ENCODE measurements around the gene TMEM19.
"Not testable (repeated sequence)": the region's sequence is repeated elsewhere in the genome, so short reads cannot be mapped to it uniquely, and the experiment has no call there.

The TMEM19 gene

DNA sequence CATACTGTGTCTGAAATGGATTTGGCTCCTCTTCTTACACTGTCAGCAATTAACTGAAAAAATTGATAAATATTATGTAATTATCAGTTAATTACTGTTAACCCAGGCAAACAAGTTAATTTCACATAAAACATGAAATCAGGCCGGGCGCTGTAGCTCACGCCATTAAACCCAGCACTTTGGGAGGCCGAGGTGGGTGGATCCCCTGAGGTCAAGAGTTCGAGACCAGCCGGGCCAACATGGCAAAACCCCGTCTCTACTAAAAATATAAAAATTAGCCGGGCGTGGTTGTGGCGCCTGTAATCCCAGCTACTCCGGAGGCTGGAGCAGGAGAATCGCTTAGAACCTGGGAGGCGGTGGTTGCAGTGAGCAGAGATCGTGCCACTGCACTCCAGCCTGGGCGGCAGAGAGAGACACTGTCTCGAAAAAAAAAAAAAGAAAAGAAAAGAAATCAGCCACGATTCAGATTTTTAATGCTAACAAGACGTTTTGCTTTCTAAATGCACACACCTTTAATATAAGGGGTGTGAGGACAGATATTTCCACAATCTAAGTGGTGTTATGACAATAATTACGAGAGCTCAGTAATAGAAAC, 473 bp upstream of the TMEM19 start:
- H3K27me3 Mint-ChIP-seq (ENCODE audit: low read depth), result no peaks in the 10 kb centered on the region
- no peak for DNase-seq (ENCODE audit: low spot score)

DNA sequence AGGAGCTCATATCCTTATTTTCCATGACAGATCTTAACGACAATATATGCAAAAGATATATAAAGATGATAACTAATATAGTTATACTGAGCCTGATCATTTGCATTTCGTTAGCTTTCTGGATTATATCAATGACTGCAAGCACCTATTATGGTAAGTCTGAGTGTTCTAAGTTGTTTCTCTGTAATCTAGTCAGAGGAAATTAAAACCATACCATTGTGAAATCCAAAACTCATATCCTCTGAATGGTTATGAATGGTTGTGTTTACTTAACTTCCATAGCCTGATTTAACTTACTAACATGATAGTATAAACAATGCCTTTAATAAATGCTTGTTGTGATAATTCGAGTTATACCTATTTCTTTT, 760 bp downstream of the TMEM19 start:
- DNase-seq (ENCODE audit: low spot score), result no peak
- Mint-ChIP-seq H3K27ac (peak overlapping the region; percentile 98), H3K36me3 (ENCODE audit: low read depth) (peaks cover under 1% of the 10 kb centered on the region), H3K4me1 (ENCODE audit: low read depth) (peaks cover 22% of the 10 kb centered on the region), H3K27me3 (ENCODE audit: low read depth) (no peaks in the 10 kb centered on the region), H3K4me3 (peak overlapping the region; percentile 92), H3K9me3 (no peaks in the 10 kb centered on the region)

More for the DNA sequence above, 473 bp upstream of the TMEM19 start:
- Mint-ChIP-seq H3K9me3 (no peaks in the 10 kb centered on the region), H3K4me1 (ENCODE audit: low read depth) (peaks cover 22% of the 10 kb centered on the region), H3K36me3 (ENCODE audit: low read depth) (no peaks in the 10 kb centered on the region), H3K4me3 (peak overlapping the region; percentile 92), H3K27ac (peak overlapping the region; percentile 98)

DNA sequence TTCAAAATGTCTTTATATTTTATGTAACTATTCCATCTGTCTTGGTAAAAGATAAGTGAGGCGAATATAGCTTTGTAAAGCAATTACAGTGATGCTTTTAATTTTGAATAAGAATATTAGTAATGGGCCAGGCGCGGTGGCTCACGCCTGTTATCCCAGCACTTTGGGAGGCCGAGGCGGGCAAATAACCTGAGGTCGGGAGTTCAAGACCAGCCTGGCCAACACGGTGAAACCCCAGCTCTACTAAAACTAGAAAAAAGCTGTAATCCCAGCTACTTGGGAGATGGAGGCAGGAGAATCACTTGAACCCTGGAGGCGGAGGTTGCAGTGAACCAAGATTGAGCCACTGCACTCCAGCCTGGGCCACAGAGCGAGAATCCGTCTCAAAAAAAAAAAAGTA, 1.3 kb downstream of the TMEM19 start:
- not testable (repeated sequence) for H3K36me3 Mint-ChIP-seq (ENCODE audit: low read depth); H3K27me3 Mint-ChIP-seq (ENCODE audit: low read depth); DNase-seq (ENCODE audit: low spot score); H3K9me3 Mint-ChIP-seq
- Mint-ChIP-seq H3K27ac (peak overlapping the region; percentile 49), H3K4me1 (ENCODE audit: low read depth) (peaks cover 24% of the 10 kb centered on the region), H3K4me3 (peak overlapping the region; percentile 92)

DNA sequence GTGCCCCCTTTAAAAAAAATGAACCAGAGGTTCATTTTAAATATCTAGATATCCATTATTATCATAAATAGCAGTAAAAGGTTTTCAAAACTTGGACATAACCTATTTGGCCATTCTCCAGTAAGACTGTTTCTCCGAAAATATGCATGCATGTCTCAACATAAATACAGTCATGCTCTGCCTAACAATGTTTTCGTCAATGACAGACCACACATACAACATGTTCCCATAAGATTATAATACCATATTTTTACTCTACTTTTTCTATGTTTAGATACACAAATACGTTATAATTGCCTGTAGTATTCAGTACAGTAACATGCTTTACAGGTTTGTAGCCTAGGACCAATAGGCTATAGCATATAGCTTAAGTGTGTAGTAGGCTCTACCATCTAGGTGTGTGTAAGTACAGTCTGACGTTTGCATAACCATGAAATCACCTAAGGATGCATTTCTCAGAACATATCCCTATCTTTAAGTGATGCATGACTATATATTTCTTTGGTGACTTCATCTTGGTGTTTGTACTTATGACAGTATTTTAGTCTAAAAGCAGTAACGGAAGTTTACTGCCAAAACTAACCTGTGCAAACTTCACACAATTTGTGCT, 3.2 kb downstream of the TMEM19 start:
- no peak overlapping the region for H3K27ac Mint-ChIP-seq

DNA sequence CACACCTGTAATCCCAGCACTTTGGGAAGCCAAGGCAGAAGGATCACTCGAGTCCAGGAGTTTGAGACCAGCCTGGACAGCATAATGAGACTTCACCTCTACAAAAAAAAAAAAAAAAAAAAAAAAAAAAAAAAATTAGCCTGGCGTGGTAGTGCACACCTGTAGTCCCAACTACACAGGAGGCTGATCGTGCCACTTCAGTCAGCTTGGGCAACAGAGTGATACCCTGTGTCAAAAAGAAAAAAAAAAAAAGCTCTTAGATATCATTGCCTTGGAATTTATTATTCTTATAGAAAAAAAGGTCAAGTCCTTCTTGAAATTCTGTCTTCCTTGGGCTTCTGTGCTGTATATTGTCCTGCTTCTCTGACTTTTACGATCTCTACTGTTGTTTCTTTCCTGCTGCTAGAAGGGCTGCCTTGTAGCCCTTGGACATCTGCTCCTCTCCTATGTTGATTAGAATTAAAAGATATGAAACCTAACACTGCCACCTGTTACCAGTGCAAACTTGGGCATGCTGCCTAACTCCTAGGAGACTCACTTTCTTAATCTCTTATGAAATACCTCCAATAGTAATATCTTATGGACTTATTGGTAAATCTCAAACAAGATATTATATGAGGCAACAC, 5.7 kb downstream of the TMEM19 start:
- no peaks in the 10 kb centered on the region for H3K9me3 Mint-ChIP-seq
- peaks cover 21% of the 10 kb centered on the region for H3K4me1 Mint-ChIP-seq (ENCODE audit: low read depth)
- no peaks in the 10 kb centered on the region for H3K27me3 Mint-ChIP-seq (ENCODE audit: low read depth)
- H3K36me3 Mint-ChIP-seq (ENCODE audit: low read depth), result peaks cover 7% of the 10 kb centered on the region
- no peak overlapping the region for H3K4me3 Mint-ChIP-seq
- DNase-seq (ENCODE audit: low spot score), result no peak
- no peak overlapping the region for H3K27ac Mint-ChIP-seq

More for the DNA sequence above, 3.2 kb downstream of the TMEM19 start:
- Mint-ChIP-seq H3K4me1 (ENCODE audit: low read depth) (peaks cover 26% of the 10 kb centered on the region), H3K27me3 (ENCODE audit: low read depth) (no peaks in the 10 kb centered on the region), H3K36me3 (ENCODE audit: low read depth) (peaks cover 2% of the 10 kb centered on the region), H3K4me3 (no peak overlapping the region), H3K9me3 (no peaks in the 10 kb centered on the region)
- DNase-seq (ENCODE audit: low spot score), result no peak

DNA sequence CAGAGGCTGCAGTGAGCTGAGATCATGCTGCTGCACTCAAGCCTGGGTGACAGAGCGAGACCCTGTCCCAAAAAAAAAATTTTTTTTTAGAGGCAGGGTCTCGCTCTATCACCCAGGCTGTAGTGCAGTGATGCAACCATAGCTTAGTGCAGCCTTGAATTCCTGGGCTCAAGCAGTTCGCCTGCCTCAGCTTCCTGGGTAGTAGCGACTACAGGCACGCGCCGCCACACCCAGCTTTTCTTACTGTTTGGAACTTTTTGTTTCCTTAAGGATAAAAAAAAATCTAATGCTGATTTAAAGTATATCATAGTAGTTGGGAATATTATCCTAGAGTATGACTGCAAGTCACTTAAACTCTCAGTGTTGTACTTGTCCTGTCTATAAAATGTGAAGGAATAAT, 7.2 kb downstream of the TMEM19 start:
- no peak for DNase-seq (ENCODE audit: low spot score)
- no peak overlapping the region for H3K27ac Mint-ChIP-seq
- peaks cover 15% of the 10 kb centered on the region for H3K36me3 Mint-ChIP-seq (ENCODE audit: low read depth)
- H3K27me3 Mint-ChIP-seq (ENCODE audit: low read depth), result no peaks in the 10 kb centered on the region
- H3K4me1 Mint-ChIP-seq (ENCODE audit: low read depth), result peaks cover 14% of the 10 kb centered on the region
- no peak overlapping the region for H3K4me3 Mint-ChIP-seq
- H3K9me3 Mint-ChIP-seq, result no peaks in the 10 kb centered on the region

DNA sequence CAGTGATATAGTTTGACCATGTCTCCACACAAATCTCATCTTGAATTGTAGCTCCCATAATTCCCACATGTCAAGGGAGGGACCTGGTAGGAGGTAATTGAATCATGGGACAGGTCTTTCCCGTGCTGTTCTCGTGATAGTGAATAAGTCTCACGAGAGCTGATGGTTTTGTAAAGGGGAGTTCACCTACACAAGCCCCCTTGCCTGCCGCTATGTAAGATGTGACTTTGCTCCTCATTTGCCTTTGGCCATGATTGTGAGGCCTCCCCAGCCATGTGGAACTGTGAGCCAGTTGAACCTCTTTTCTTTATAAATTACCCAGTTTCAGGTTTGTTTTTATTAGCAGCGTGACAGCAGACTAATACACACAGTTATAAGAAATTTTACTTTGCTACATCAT, 7.8 kb downstream of the TMEM19 start:
- not testable (repeated sequence) for H3K4me3 Mint-ChIP-seq; H3K9me3 Mint-ChIP-seq; H3K27ac Mint-ChIP-seq; DNase-seq (ENCODE audit: low spot score); H3K27me3 Mint-ChIP-seq (ENCODE audit: low read depth)
- H3K36me3 Mint-ChIP-seq (ENCODE audit: low read depth), result peaks cover 18% of the 10 kb centered on the region
- H3K4me1 Mint-ChIP-seq (ENCODE audit: low read depth), result peaks cover 13% of the 10 kb centered on the region

DNA sequence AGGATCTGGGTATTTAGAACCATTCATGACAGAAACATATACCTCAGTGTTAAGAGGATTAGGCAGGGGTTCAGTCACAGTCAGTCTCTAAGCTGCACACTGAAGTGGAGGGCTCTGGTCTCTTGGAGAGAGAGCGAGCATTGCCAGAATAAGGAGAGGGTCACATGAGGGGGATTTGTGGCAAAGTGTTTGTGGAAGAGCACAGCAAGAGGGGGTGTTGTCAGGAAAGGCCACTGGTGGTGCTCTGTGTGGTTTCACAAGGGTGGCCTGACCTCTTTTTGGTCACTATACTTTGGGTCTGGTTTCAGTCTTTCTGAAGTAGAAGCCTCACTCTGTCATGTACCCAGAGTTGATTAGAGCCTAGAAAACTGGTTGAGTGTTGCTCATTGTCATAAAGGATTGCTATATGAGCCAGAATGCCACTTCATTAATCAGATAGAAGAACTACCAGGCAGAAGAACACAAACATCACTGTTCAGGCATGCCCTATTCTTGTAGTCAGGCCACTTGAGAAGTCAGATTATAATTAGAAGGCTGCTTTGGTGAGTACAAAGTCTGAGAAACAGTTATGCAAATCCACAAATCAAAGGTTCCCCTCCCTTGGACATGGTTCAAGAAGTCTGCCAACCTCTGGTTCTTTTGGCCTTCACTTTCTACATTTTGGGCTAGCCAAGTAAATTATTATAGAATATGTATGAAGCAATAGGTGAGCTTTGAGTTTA, 8.4 kb downstream of the TMEM19 start:
- H3K4me1 Mint-ChIP-seq (ENCODE audit: low read depth), result peaks cover 12% of the 10 kb centered on the region
- no peaks in the 10 kb centered on the region for H3K27me3 Mint-ChIP-seq (ENCODE audit: low read depth)
- DNase-seq (ENCODE audit: low spot score), result no peak
- H3K4me3 Mint-ChIP-seq, result no peak overlapping the region
- H3K36me3 Mint-ChIP-seq (ENCODE audit: low read depth), result peaks cover 21% of the 10 kb centered on the region
- H3K27ac Mint-ChIP-seq, result no peak overlapping the region
- H3K9me3 Mint-ChIP-seq, result no peaks in the 10 kb centered on the region

DNA sequence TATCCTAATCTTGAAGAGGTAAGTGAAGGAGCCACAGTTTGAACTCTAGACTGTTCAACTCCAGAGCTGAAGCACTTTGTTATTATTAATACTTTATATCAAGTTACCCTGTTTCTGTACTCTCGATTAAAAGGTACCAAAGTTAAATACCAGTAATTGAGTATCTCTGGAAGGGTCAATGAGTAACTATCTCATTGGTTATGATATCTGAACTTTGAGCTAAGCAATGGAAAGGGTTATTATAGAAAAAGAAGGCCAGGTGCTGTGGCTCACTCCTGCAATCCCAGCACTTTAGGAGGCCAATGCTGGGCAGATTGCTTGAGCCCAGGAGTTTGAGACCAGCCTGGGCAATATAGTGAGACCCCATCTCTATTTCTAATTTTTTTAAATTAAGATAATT, 9.9 kb downstream of the TMEM19 start:
- Mint-ChIP-seq H3K4me3 (no peak overlapping the region), H3K27ac (no peak overlapping the region), H3K9me3 (no peaks in the 10 kb centered on the region), H3K4me1 (ENCODE audit: low read depth) (peaks cover 10% of the 10 kb centered on the region), H3K27me3 (ENCODE audit: low read depth) (no peaks in the 10 kb centered on the region), H3K36me3 (ENCODE audit: low read depth) (peaks cover 27% of the 10 kb centered on the region)
- DNase-seq (ENCODE audit: low spot score), result no peak

DNA sequence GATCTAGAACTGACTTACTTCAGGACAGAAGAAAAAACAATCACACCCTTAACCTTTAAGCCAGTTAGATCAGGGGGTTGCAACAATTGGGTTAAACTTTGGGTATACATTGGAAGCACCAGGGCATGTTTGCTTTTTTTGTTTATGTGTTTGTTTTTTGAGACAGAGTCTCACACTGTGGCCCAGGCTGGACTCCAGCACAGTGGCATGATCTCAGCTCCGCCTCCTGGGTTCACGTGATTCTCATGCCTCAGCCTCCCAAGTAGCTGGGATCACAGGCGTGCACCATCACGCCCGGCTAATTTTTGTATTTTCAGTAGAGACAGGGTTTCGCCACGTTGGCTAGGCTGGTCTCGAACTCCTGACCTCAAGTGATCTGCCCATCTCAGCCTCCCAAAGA, 16.3 kb downstream of the TMEM19 start:
- not testable (repeated sequence) for H3K27ac Mint-ChIP-seq; H3K4me1 Mint-ChIP-seq (ENCODE audit: low read depth); H3K27me3 Mint-ChIP-seq (ENCODE audit: low read depth); H3K4me3 Mint-ChIP-seq; DNase-seq (ENCODE audit: low spot score); H3K9me3 Mint-ChIP-seq
- H3K36me3 Mint-ChIP-seq (ENCODE audit: low read depth), result peaks cover 29% of the 10 kb centered on the region

DNA sequence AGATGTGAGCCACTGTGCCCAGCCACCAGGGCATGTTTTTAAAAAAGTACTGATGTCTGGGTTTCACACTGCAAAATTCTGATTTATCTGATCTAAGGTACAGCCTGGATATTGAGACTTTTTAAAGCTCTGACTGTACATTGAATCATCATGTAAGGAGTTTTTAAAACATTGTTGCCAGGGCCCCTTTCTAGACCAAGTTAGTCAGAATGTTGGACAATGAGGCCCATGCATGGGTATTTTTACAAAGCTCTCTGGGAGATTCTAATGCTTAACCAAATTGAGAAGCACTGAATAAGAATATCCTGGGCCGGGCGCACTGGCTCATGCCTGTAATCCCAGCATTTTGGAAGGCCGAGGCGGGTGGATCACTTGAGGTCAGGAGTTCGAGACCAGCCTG, 16.7 kb downstream of the TMEM19 start:
- Mint-ChIP-seq H3K27ac (no peak overlapping the region), H3K4me1 (ENCODE audit: low read depth) (peaks cover 1% of the 10 kb centered on the region), H3K36me3 (ENCODE audit: low read depth) (peaks cover 26% of the 10 kb centered on the region), H3K27me3 (ENCODE audit: low read depth) (no peaks in the 10 kb centered on the region), H3K4me3 (no peak overlapping the region), H3K9me3 (no peaks in the 10 kb centered on the region)
- DNase-seq (ENCODE audit: low spot score), result no peak

DNA sequence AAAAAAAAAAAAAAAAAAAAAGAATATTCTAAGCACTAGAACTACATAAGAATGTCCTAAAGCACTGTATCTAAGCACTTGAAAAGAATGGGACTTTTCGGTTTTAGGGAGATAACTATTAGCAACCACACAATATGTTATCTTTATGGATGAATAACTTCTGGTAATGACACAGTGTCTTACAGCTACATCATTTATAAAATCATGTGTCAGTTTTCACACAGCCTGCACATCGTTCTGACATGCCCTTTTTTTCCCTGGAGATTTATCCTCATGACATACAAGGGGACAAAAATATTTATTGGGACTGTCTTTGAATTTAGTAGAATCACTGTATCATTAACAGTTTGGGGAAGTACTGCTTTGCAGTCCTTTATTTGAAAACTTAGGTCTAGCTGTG, 17.3 kb downstream of the TMEM19 start:
- H3K4me3 Mint-ChIP-seq, result no peak overlapping the region
- peaks cover 6% of the 10 kb centered on the region for H3K4me1 Mint-ChIP-seq (ENCODE audit: low read depth)
- H3K36me3 Mint-ChIP-seq (ENCODE audit: low read depth), result peaks cover 21% of the 10 kb centered on the region
- H3K27me3 Mint-ChIP-seq (ENCODE audit: low read depth), result no peaks in the 10 kb centered on the region
- H3K27ac Mint-ChIP-seq, result no peak overlapping the region
- no peaks in the 10 kb centered on the region for H3K9me3 Mint-ChIP-seq
- DNase-seq (ENCODE audit: low spot score), result no peak

DNA sequence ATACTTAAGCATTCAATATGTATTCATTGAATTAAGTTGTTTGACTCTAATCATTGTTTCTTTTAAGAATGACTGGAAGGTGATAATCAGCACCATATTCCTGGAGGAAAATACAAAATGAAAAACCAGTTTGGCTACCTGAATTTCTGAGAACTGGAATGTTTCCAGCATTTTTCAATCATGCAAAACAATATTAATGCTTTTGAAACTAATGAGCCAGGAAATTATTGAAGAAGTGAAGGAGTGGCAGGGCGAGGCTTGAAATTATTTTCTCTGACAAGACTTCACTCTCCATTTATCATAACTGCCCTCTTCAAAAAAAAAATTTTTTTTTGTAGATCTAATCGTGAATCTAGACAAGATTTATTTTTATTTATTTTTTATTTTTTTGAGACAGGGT, 19.0 kb downstream of the TMEM19 start:
- DNase-seq (ENCODE audit: low spot score), result no peak
- no peaks in the 10 kb centered on the region for H3K9me3 Mint-ChIP-seq
- peaks cover 13% of the 10 kb centered on the region for H3K36me3 Mint-ChIP-seq (ENCODE audit: low read depth)
- no peaks in the 10 kb centered on the region for H3K27me3 Mint-ChIP-seq (ENCODE audit: low read depth)
- H3K27ac Mint-ChIP-seq, result no peak overlapping the region
- H3K4me3 Mint-ChIP-seq, result no peak overlapping the region
- H3K4me1 Mint-ChIP-seq (ENCODE audit: low read depth), result peaks cover 11% of the 10 kb centered on the region

DNA sequence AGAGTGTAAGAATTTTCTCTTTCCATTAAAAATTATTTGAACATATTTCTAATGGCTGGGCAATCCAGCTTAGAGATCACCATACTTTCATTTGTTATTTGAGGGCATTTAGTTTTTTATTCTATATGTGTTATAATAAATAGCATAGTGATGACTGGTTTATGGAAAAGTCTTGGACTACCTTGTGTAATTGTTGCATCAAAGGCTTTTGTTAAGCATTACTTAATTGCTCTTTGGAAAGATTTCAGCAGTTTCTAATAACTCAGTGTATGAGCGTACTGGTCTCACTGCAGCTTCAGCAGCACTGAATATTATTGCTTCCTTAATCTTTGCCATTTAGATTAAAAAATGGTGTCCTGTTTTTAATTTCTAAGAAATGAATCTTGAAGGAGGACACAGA, 22.8 kb downstream of the TMEM19 start:
- H3K27ac Mint-ChIP-seq, result no peak overlapping the region
- no peak overlapping the region for H3K4me3 Mint-ChIP-seq
- H3K9me3 Mint-ChIP-seq, result peaks cover 23% of the 10 kb centered on the region
- H3K4me1 Mint-ChIP-seq (ENCODE audit: low read depth), result peaks cover 11% of the 10 kb centered on the region
- H3K36me3 Mint-ChIP-seq (ENCODE audit: low read depth), result peaks cover 4% of the 10 kb centered on the region
- DNase-seq (ENCODE audit: low spot score), result no peak
- no peaks in the 10 kb centered on the region for H3K27me3 Mint-ChIP-seq (ENCODE audit: low read depth)
